GM21737 (cell line): Measurements from ENCODE around the gene SMG1.
"Not testable (repeated sequence)": the region's sequence is repeated elsewhere in the genome, so short reads cannot be mapped to it uniquely, and the experiment has no call there.

Experiments
- ATAC-seq: cut with Tn5 transposase; IDR thresholded peaks from one replicate; pipeline ENCODE4 v1.9.1; 2021; ENCODE audit warnings: mild to moderate bottlenecking, moderate library complexity; ENCODE audit not compliant: unreplicated experiment

SMG1 gene

DNA sequence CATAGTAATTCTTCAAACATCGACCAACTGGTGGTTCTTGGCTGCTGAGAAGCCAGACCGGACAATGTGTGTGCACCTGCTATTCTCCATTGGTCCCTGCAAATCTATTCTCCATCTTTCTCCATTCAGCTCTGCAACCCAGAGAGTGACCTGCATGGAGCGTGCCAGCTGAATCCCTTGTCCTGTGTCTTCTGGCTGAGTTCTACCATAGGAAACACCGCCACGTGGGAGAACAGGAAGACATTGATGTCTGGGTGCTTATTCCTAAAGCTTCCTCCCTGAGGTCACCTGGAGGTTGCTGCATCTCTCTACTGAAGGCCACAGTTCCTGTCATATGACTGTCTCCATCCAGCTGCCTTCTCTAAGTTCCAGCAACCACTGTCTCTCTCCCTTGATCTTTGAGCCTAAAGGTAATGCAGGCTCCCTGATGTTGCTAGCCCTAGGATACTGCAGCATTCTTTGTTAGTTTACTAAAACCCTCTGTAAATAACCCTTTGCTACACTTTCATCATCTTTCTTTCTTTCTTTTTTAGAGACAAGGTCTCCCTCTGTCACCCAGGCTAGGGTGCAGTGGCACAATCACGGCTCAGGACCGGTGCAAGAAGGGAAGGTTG, 10.6 kb upstream of the SMG1 start:
- no peak for ATAC-seq

DNA sequence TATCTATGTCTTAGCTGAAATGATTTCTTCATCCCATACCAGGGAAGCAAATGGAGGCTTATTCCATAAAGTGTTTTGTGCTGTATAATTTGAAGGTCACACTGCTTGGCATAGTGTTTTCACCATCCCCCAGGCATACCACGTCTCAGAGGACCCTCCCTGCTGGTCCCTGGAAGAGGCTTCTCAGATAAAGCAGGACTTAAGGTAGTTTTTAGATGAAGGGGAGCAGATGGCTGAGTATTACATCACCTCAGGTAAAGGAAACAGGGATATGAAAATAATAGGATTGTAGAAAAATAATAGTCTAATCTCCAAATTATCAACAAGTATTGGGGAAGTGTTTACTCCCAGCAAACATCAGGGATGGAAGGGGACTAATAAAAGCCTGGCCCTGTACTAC, 7.3 kb upstream of the SMG1 start:
- ATAC-seq = no peak

DNA sequence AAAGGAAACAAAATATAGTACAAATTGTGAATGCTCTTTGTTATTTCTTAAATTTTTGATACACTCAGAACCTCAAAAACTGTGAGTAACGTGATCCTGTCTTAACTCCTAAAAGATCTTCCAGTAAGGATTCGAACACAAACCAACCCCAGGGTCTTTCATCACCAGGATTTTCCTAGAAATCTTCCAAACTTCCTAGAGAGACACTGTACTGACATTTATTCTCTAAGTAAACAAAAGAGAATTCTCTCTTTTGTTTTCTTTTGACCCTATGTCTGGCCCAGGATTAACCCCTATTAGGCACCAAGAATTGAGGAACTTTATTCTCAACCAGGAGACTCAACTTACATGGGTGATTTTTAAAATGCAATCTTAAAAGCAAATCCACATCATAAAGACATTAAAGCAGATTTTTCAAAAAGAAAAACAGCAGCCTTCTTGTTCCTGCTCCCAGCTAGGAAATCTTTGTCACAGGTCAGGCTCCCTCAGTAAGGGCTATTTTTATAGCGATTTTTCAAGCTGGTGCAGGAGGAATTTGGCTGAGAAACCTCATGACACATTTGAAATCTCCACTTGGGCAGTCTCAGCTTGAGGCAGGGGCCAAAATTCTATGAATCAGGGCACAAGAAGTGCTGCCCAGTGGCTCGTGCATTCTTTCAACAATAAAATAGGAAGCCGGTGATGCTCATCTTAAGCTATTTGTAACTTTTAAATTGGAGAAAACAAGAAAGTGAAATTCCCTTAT, 6.2 kb upstream of the SMG1 start:
- no peak for ATAC-seq

DNA sequence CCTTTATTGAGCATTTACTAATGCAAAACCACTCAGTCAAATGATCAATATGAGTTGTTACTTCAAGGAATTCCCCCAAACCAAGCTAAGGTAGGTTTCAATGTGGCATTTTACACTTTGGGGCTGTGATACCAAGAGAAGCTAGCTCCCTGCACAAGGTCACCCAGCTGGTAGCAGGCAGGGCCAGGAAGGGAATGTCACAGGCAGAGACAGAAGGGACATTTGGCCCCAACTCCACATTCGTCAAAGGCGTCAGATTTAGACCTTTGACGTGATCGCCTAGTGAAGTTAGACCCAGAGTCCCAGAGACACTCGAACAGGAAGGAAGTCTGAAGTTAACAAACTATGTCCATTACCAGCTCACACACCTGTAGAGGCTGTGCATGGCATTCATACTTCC, 5.5 kb upstream of the SMG1 start:
- ATAC-seq = no peak

DNA sequence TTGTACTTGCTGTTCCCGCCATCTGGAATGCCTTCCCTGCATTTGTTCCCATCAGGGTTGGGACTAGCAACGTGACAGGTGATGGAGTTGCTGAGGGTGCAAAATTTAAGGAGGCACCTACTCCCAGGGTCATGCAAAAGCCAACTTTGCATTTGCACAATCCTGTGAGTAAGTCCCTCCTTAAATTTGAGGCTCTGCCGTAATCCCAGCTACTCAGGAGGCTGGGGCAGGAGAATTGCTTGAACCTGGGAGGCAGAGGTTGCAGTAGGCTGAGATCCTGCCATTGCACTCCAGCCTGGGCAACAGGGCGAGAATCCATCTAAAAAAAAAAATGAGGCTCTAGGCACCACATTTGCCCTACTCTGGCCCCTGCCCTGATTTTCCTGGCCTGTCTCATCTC, 3.9 kb upstream of the SMG1 start:
- ATAC-seq = not testable (repeated sequence)

DNA sequence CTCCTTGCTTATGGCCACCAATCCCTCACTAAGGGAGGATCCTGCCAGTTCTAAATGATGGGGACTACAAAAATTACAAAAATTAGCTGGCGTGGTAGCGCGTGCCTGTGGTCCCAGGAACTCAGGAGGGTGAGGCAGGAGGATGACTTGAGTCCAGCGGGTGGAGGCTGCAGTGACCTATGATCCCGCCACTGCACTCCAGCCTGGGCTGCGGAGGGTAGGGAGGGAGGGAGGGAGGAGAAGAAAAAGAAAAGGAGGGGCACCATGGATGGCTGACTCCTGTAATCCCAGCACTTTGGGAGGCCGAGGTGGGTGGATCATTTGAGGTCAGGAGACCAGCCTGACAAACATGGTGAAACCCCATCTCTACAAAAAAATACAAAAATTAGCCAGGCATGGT, 1.9 kb upstream of the SMG1 start:
- ATAC-seq = not testable (repeated sequence)

DNA sequence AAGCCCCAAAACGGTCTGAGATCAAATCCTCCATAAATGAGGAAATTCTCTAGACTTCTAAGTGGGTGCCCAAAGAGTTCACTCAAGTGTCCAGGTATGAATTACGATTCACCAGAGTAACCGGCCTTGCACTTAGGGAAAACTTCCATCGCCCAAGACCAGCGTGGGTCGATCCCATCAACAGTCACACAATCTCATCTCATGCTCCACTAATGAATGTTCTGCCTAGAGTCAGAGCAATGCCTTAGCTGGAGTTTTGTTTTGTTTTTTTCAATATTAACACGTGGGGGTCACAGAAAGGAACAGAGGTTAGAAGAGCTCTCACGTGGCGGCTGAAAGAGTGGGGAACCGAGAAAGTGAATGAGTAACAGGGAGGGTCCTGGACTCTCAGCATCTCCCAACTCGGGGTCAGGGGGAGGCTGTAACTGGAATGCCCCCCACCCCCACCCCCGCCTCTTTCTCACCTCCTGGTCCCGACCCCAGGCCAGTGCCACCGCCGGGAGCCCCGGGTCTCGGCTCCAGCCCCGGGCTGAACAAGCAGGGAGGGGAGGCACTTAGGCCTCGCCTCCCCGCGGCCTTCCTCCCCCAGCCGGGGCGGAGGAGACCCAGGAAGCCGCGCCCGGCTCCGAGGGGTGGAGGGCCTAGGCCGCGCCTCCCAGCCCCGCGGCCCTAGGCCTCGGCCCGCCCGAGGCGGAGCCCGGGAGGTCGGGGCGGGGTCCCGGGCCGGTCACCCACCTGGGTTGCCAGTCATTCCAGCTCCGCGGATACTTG, 808 bp downstream of the SMG1 start:
- ATAC-seq = peak; percentile 44

DNA sequence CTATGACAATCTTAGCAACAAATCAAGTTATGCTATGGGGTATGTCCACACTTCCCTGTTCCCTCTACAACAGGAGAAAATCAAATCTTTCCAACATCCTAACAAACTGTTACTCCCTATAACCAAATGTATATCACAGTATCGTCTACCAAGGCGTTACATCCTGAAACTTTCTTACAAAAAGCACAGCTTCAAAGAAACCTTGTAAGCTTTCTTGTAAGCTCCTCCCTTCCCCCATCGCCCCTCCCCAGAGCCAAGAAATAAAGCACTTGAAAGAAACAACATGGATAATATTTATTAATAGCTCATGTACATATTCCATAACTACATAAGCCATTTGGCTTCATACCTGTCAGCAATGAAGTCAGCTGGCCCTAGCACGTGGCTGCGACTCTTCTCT, 2.3 kb downstream of the SMG1 start:
- ATAC-seq = not testable (repeated sequence)

DNA sequence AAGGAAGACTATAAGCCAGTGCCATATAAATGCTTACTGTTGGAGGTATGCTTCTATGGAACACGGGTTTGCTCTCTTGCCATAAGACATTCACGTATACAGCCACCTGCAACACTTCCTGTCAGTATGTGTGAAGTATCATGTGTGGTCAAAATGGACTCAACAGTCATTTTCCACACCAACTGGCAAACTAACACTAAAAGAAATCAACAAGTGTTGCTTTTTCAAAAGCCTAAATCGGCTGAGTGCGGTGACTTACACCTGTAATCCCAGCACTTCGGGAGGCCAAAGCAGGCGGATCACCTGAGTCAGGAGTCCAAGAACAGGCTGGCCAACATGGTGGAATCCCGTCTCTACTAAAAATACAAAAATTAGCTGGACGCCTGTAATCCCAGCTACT, 3.1 kb downstream of the SMG1 start:
- not testable (repeated sequence) for ATAC-seq

DNA sequence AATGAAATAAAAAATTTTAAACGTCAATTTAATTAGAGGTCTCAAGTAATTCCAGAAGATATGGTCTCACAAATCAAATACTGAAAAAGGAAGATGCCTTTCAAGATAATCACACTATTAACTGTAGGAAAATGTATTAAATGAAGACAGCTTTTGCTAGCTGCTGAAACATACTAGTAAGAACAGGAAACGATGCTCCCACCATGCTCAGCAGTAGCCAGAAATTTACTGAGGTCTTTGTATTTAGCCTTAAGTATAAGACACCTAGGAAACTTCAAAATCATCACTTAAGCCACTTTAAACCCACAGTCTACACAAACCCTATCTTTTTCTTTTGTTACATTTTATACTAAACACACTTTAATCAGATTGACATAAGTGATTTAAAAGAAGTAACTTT, 16.6 kb downstream of the SMG1 start:
- not testable (repeated sequence) for ATAC-seq

DNA sequence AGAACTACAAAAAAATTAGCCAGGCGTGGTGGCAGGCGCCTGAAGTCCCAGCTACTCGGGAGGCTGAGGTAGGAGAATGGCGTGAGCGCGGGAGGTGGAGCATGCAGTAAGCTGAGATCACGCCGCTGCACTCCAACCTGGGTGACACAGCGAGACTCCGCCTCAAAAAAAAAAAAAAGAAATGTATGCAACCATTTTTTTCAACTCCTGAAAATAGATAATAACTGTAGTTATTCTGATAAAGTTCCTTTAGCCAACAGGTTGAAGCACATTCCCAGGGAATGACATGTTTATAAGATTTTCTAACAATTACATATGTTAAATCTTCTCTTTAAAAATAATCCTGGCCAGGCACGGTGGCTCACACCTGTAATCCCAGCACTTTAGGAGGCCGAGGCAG, 17.5 kb downstream of the SMG1 start:
- ATAC-seq = not testable (repeated sequence)

DNA sequence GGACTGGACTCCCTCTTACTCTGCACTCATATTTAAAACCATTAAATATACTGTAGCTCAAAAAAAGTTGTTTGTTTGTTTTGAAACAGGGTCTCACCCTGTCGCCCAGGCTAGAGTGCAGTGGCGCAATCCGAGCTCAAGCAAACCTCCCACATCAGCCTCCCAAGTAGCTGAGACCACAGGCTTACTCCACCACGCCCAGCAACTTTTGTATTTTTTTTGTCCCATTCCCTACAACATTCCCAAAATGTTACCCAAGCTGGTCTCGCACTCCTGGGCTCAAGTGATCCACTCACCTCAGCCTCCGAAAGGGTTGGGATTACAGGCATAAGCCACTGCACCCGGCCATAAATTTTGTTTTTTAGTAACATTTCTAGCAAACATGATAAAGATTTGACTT, 23.4 kb downstream of the SMG1 start:
- ATAC-seq = not testable (repeated sequence)

DNA sequence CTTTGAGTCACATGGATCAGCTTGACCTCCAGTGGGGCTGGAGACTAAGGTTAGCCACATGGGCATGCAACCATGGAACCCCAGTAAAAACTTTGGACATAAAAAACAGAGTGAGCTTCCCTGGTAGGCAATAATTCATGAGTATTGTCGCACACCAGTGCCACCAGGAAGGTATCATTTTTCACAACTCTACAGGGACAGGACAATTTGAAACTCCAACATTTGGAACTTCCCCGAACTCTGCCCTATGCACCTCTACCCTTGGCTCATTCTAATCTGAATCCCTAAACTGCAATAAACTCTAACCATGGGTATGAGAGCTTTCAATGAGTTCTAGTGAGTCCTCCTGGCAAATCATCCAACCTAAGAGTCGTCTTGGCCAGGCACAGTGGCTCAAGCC, 24.2 kb downstream of the SMG1 start:
- not testable (repeated sequence) for ATAC-seq

DNA sequence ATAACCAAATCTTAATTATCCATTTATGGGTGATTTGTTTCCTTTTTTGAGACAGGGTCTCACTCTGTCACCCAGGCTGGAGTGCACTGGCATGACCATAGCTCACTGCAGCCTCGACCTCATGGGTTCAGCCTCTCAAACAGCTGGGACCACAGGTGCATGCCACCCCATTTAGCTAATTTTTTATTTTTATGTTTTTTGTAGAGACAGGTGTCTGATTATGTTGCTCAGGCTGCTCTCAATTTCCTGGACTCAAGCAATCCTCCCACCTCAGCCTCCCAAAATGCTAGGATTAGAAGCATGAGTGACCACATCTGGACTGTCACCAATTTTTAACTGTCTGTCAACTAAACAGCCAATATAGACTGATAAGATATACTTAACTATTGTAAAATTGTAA, 25.0 kb downstream of the SMG1 start:
- not testable (repeated sequence) for ATAC-seq

DNA sequence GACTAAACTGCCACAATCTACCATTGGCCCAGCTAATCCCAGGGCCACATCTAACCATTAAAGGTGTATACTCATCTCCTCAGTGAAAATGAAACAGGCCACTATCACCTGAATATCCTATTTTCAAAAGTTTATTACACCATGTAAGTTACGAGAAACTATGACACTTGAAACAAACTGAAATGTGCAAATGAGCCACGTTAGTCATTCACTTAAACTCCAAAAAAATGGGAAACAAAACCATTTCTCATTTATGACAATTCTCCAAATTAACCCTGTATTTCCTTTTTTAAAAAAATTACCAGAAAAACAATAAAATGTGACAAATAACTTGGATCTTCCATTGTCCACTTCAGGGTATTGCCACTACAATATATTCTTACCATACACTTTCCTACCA, 41.8 kb downstream of the SMG1 start:
- not testable (repeated sequence) for ATAC-seq

DNA sequence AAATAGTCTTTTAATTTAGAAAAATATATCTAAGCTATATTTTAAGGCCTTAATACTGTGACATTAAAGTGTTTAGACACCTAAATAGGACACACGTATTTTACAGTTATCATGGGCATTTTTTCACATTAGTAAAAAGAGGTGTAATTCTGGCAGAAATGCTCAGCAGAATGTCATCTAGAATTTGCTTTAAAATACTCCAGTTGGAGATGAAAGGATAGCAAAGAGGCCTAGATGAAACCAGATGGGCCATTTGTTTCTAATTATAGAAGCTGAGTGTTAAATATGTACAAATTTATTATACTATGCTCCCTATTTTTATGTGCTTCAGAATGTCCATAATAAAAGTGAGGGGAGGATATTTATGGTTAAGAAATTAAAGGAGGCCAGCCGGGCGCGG, 48.5 kb downstream of the SMG1 start:
- not testable (repeated sequence) for ATAC-seq

DNA sequence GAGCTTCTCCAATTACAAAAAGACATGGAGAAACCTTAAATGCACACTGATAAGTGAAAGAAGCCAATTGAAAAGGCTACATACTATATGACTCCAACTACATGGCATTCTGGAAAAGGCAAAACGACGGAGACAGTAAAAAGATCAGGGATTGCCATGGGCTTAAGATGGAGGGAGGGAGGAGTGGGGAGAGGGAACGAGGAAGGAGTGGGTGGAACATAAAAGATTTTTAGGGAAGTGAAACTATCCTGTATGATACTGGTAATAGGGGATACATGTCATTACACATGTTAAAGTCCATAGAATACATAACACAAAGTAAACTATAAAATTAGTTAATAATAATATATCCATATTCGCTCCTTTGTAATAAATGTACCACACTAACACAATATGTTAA, 48.9 kb downstream of the SMG1 start:
- not testable (repeated sequence) for ATAC-seq

DNA sequence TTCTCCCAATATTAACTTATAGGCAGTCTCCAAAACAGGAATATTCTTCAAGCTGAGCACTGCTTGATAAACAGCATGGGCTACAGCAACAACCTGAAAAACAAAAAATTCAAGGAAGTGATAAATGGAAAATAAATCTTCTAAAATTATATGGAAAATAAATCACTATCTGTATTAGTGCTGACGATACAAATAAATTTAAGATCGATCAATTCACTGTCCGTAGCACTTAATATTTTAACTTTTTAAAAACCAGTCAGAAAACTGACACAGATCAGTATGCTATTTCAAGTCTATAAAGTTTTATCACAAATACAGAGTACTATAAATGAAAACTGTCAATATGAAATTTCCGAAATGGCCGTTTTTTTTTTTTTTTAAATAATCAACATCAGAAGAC, 49.9 kb downstream of the SMG1 start:
- not testable (repeated sequence) for ATAC-seq

DNA sequence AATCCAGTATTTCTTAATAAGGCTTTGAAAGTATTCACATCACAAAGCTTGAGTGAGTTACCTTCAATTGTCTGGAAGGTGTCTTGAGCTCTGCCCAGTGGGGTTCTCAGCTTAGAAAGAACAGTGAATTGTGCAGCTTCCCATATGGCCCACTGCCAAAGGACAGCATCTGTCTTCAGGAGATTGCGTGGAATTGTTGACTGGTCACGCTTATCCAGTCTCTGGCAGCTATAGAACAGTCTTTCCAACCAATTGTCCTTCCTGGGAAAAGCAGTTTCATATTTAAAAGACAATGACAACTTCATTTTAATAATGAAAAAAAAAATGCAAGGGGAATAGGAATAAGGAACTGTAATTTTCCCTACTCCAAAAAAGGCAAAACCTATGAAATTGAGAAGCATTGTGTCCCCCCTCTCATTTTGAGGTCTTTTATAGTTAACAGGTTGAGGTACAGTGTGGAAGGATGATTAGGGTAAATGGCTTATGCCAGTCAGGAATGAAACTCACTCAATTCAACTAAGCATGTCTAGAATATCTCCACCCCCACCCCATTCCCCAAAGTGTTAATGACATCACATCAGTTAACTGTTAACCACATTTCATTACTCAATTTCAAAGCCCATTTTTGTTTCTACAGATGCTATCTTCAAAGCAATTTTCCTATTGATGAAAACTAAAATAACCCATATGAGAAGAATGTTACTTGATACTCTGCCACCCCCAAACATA, 57.0 kb downstream of the SMG1 start:
- ATAC-seq = not testable (repeated sequence)

DNA sequence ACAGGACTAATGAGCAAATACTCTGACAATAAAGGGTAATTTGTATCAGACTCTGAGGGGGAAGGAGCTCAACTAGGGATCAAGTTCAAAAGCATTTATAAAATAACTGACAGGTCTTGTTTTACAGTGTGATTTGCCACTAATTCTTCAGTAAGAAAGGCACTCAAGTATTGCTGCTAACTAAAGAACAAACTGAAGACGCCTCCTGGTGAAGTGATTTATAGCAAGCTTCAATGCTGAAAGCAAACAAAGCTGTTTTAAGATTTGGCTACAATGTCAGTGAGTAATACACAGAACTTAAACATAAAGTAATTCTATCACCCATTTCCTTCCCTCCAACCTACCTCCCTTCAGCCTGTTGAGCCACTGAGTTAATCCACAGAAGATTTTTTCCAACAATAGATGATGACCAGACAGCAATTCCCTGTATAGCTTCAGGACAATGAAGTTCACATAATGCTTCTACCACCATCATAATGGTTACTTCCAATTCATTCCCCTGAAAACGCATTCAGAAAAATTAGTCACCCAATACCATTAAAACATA, 59.9 kb downstream of the SMG1 start:
- ATAC-seq = not testable (repeated sequence)

DNA sequence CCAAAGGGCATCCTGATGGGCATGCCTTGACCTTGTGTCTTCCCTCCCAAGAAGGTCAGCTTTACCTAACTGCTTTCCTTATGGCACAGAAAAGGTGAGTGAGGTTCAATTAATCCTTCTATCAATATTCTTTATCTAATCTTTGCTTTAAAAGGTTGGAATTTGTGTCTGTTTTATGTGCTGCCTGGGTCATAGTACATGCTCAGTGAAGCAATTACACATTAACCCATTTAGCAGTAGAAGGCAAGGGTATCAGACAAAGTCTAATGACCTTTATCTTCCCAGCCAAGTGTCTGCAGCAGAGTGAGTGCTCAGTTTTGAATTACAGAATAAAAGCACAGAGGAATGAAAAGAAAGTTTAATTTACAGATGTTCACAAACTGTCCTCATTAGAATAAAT, 63.3 kb downstream of the SMG1 start:
- not testable (repeated sequence) for ATAC-seq
